WERI-Rb-1 (cell line): ENCODE results near the gene ADAMTS15.

Source experiments
- DNase-seq: peaks from one replicate; pipeline ENCODE4 v3.0.0-alpha.2; 2020
- H3K27ac ChIP-seq: fragments of 250-450 bp; sonication (Bioruptor Pico); 2 replicates; pipeline ENCODE4 v1.5.1; 2020; ENCODE audit warnings: mild to moderate bottlenecking, moderate library complexity
- H3K27me3 ChIP-seq: fragments of 250-450 bp; sonication (Bioruptor Pico); 2 replicates; pipeline ENCODE4 v1.5.1; 2021; ENCODE audit warnings: mild to moderate bottlenecking, low read depth, moderate library complexity; ENCODE audit not compliant: insufficient read depth, severe bottlenecking
- H3K36me3 ChIP-seq: fragments of 250-450 bp; sonication (Bioruptor Pico); 2 replicates; pipeline ENCODE4 v1.5.1; 2020; ENCODE audit warnings: mild to moderate bottlenecking, moderate library complexity
- H3K4me3 ChIP-seq: 2 replicates; pipeline ENCODE4 v1.5.1; 2011; ENCODE audit warnings: low read depth, mild to moderate bottlenecking, control low read depth, low read length
- H3K9me3 ChIP-seq: fragments of 250-450 bp; sonication (Bioruptor Pico); 2 replicates; pipeline ENCODE4 v1.5.1; 2021; ENCODE audit warnings: mild to moderate bottlenecking, moderate library complexity; ENCODE audit not compliant: severe bottlenecking
- TF ChIP-seq, protein P1 (sequence below): IDR thresholded peaks from 2 replicates; pipeline ENCODE4 v1.5.1; 2011; ENCODE audit warnings: low read depth, mild to moderate bottlenecking, control low read depth, inconsistent platforms, low read length

ADAMTS15 gene

DNA sequence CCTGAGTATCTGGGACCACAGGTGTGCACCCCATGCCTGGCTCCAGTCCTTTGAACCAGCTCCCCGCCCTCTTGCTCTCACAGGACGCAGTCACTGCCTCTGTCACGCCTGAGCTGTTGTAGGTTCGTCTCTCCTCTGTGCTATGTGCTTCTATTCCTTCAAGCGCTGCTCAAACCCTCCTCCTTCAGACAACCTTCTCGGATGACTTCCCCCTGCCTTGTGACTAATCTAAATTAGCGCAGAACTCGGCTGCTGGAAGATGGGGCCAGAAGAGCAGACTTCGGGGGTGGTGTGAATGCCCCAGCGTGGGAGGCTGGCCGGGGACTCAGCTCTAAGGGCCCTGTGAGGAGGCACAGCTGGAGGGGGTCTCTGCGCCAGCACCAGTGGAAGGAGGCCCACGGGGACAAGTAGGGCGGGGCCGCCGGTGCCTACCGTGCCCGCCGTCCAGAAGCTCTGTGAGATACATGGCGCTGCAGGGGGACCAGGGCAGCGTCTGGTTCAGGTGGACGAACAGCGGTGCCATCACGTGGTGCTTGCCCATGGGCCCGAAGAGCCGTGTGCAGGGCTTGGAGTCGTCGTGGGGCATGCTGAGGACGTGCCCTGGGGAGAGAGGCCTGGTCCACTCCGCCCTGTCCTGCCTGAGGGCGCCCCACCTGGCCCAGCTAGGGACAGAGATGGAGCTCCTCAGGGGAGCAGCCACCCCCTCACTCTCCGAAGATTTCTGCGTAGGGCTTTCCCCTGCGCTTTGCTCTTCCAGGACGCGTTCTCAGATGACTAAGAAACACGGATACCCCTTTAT is 32.5 kb upstream of the ADAMTS15 start:
- H3K9me3 ChIP-seq = no peaks in the 10 kb centered on the region
- TF ChIP-seq, protein P1, sequence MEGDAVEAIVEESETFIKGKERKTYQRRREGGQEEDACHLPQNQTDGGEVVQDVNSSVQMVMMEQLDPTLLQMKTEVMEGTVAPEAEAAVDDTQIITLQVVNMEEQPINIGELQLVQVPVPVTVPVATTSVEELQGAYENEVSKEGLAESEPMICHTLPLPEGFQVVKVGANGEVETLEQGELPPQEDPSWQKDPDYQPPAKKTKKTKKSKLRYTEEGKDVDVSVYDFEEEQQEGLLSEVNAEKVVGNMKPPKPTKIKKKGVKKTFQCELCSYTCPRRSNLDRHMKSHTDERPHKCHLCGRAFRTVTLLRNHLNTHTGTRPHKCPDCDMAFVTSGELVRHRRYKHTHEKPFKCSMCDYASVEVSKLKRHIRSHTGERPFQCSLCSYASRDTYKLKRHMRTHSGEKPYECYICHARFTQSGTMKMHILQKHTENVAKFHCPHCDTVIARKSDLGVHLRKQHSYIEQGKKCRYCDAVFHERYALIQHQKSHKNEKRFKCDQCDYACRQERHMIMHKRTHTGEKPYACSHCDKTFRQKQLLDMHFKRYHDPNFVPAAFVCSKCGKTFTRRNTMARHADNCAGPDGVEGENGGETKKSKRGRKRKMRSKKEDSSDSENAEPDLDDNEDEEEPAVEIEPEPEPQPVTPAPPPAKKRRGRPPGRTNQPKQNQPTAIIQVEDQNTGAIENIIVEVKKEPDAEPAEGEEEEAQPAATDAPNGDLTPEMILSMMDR = no peak

DNA sequence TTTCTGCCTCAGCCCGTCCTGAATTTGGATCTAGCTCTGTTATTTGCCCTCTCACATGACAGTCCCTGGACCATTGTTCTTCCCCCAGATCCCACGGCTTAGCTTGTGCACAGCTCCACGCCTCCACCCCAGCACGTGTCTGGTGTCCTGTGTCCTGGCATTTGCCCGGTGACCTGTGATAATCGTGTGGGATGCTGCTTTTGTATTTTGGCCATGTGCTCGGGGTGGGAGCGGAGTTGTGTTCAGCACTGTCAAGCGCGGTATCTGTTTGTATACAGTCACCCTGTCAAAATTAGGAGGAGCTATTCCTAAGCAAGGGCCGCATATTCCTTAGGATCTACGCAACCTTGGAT is 31.9 kb upstream of the ADAMTS15 start:
- Histone ChIP-seq H3K27ac (no peak overlapping the region), H3K4me3 (no peak overlapping the region), H3K27me3 (no peaks in the 10 kb centered on the region), H3K36me3 (no peaks in the 10 kb centered on the region), H3K9me3 (no peaks in the 10 kb centered on the region)
- TF ChIP-seq, protein P1 = no peak
- no peak for DNase-seq

More for the DNA sequence above, 32.5 kb upstream of the ADAMTS15 start:
- DNase-seq = no peak
- no peak overlapping the region for H3K27ac ChIP-seq
- H3K4me3 ChIP-seq = no peak overlapping the region
- H3K36me3 ChIP-seq = no peaks in the 10 kb centered on the region
- no peaks in the 10 kb centered on the region for H3K27me3 ChIP-seq

DNA sequence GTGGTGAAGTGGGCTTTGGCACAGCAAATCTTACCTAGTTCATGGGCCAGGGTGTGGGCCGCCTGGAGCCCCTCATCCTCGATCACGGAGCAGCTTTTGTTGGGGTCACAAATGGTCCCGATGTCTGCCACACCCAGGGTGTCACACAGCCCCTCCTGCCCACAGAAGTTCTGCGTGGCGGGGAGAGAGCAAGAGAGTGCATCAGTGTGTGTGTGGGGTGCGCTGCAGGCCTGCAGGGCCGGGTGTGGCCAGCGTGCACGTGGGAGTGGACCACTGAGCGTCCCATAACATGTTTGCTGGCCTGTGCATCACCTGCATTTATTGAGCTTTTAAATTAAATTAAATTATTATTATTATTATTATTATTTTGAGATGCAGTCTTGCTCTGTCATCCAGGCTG is 31.5 kb upstream of the ADAMTS15 start:
- Histone ChIP-seq H3K4me3 (no peak overlapping the region), H3K36me3 (no peaks in the 10 kb centered on the region), H3K9me3 (no peaks in the 10 kb centered on the region), H3K27ac (no peak overlapping the region), H3K27me3 (no peaks in the 10 kb centered on the region)
- no peak for DNase-seq
- TF ChIP-seq, protein P1 = no peak

DNA sequence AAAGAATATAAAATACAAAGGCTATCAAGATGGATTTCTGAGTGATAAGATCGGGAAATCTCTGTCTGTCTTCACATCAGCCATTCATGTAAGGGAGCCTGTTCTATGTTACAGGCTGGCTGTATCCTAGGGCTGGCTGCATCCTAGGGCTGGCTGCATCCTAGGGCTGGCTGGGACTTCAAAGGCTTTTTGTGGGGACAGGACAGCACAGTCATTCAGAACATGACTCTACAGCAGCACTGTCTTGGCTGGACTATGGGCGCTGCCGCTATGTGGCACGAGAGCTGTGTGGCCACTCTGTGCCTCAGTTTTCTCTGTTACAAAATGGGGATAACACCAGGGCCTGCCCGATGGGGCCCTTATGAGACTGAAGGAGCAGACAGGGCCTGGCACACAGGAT is 30.2 kb upstream of the ADAMTS15 start:
- DNase-seq = no peak
- H3K27me3 ChIP-seq = no peaks in the 10 kb centered on the region
- no peak overlapping the region for H3K27ac ChIP-seq
- TF ChIP-seq, protein P1 = no peak
- H3K4me3 ChIP-seq = no peak overlapping the region
- no peaks in the 10 kb centered on the region for H3K9me3 ChIP-seq
- H3K36me3 ChIP-seq = no peaks in the 10 kb centered on the region

DNA sequence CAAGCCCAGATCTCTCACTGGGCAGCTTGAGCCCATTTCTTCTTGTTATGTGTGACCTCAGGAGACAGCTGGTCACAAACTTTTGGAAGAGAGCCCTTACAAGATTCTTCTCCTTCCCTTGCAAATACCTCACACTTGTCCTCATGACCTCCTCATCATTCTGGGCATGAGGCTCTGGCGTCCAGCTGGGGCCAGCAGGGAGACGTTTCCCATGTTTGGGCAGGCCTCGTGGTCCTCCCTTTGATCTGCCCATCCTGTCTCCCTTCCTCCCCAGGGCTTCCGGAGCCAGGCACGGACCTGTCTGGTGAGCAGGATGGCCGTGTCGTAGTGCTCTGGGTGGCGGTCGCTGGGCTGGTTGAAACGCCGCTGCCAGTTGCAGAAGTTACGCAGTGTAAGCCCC is 29.7 kb upstream of the ADAMTS15 start:
- no peak for DNase-seq
- no peaks in the 10 kb centered on the region for H3K9me3 ChIP-seq
- no peaks in the 10 kb centered on the region for H3K36me3 ChIP-seq
- H3K27ac ChIP-seq = no peak overlapping the region
- H3K27me3 ChIP-seq = no peaks in the 10 kb centered on the region
- TF ChIP-seq, protein P1 = no peak
- H3K4me3 ChIP-seq = no peak overlapping the region
